Activated T-helper 1 cell treated with anti-CD3 and anti-CD28 coated beads, Interleukin-12 subunit alpha, Interleukin-12 subunit beta, Interleukin-2, Interleukin-4 antibody, amounts not matched to agents 30 ng/mL and 10 ng/mL and 1 ng/mL, durations not matched to agents 14 hours and 24 hours and 36 hours (primary cell): ENCODE results near the gene SCRN3. TPM values are rescaled to one million over a fixed set of nuclear protein-coding genes. Genes with fewer than 3 reads are reported as not detected.
"Not testable (repeated sequence)": the region's sequence is repeated elsewhere in the genome, so short reads cannot be mapped to it uniquely, and the experiment has no call there.

Experiments used
- DNase-seq: peaks from one replicate; pipeline ENCODE4 v3.0.0; 2021; ENCODE audit warnings: low spot score
- H3K27ac Mint-ChIP-seq: one replicate; pipeline ENCODE4 v1.8.0; 2021; ENCODE audit warnings: mild to moderate bottlenecking, mixed read lengths
- H3K27me3 Mint-ChIP-seq: one replicate; pipeline ENCODE4 v1.8.0; 2022; ENCODE audit warnings: mild to moderate bottlenecking, moderate library complexity, mixed read lengths; ENCODE audit not compliant: insufficient read depth
- H3K36me3 Mint-ChIP-seq: one replicate; pipeline ENCODE4 v1.8.0; 2021; ENCODE audit warnings: low read depth, mixed read lengths
- H3K4me1 Mint-ChIP-seq: one replicate; pipeline ENCODE4 v1.8.0; 2021; ENCODE audit warnings: low read depth, mixed read lengths
- H3K4me3 Mint-ChIP-seq: one replicate; pipeline ENCODE4 v1.8.0; 2021; ENCODE audit warnings: mild to moderate bottlenecking, moderate library complexity, mixed read lengths
- H3K9me3 Mint-ChIP-seq: one replicate; pipeline ENCODE4 v1.8.0; 2021; ENCODE audit warnings: mixed read lengths
- intact Hi-C: fragments of 100-400 bp; cut with micrococcal nuclease; formaldehyde crosslinking; loops from one replicate; pipeline ENCODE4 v1.15.1; 2024
- total RNA-seq: library from RNA; stranded (reverse); gene quantifications from 2 replicates; pipeline ENCODE4 v1.2.3, GENCODE V29; 2022

Gene SCRN3
- total RNA-seq, 1 donor from 2014 or later, result 14.0 TPM

DNA sequence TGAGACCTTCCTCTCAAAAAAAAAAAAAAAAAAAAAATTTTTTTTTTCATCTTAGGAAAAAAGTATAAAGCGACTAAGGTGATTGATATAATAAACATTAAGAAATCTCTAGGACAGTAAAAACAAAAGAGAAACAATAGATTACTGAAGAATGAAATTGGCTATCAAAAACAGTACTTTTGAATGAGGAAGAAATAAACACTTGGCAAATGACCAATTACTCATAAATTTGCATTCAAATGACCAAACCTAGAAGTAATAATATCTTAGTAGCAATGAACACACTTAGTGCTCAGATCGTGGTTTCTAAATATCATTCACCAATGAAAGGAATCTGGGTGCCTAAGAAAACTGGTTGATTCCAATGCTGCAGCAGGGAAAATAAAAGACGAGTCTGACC is 10.3 kb upstream of the SCRN3 start:
- H3K4me1 Mint-ChIP-seq, result peaks cover 29% of the 10 kb centered on the region
- intact Hi-C loops, result no loop called here
- no peaks in the 10 kb centered on the region for H3K9me3 Mint-ChIP-seq
- no peaks in the 10 kb centered on the region for H3K27me3 Mint-ChIP-seq
- peaks cover 34% of the 10 kb centered on the region for H3K36me3 Mint-ChIP-seq
- no peak overlapping the region for H3K4me3 Mint-ChIP-seq
- no peak overlapping the region for H3K27ac Mint-ChIP-seq
- no peak for DNase-seq

DNA sequence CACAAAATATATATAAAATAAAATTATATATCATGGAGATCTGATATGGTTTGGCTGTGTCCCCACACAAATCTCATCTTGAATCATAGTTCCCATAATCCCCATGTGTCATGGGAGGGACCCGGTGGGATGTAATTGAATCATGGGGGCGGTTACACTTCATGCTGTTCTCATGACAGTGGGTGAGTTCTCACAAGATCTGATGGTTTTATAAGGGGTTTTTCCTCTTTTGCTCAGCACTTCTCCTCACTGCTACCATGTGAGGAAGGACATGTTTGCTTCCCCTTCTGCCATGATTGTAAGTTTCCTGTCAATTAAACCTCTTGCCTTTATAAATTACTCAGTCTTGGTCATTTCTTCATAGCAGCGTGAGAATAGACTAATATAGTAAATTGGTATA is 6.8 kb upstream of the SCRN3 start:
- H3K4me3 Mint-ChIP-seq, DNase-seq, H3K27me3 Mint-ChIP-seq, H3K9me3 Mint-ChIP-seq, intact Hi-C loops, H3K27ac Mint-ChIP-seq: not testable (repeated sequence)
- Mint-ChIP-seq H3K36me3 (peaks cover 37% of the 10 kb centered on the region), H3K4me1 (peaks cover 37% of the 10 kb centered on the region)

DNA sequence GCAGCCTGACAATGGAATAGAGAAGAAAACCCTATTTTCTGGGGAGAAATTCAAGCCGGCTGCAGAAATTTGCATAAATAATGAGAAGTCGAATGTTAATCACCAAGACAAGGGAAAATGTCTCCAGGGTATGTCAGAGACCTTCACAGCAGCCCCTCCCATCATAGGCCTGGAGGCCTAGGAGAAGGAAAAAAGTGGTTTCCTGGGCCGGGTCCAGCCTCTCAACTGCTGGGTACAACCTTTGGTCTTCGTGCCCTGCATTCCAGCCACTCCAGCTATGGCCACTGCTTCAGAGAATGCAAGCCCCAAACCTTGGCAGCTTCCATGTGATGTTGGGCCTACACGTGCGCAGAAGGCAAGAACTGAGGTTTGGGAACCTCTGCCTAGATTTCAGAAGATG is 6.0 kb upstream of the SCRN3 start:
- no peaks in the 10 kb centered on the region for H3K9me3 Mint-ChIP-seq
- H3K27ac Mint-ChIP-seq, result no peak overlapping the region

DNA sequence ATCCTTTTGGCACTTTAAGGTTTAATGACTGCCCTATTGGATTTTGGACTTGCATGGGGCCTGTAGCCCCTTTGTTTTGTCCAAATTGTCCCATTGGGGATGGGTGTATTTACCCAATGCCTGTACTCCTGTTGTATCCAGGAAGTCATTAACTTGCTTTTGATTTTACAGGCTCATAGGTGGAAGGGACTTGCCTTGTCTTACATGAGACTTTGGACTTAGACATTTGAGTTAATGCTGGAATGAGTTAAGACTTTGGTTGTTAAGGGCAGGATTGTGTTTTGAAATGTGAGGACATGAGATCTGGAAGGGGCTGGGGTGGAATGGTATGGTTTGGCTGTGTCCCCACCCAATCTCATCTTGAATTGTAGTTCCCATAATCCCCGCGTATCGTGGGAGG is 5.2 kb upstream of the SCRN3 start:
- H3K9me3 Mint-ChIP-seq, H3K27me3 Mint-ChIP-seq, H3K4me3 Mint-ChIP-seq, DNase-seq, H3K27ac Mint-ChIP-seq: not testable (repeated sequence)
- Mint-ChIP-seq H3K4me1 (peaks cover 43% of the 10 kb centered on the region), H3K36me3 (peaks cover 34% of the 10 kb centered on the region)
- intact Hi-C loops, result loop anchor here (10.0 kb wide), 1 partner anchor 794 kb away; the partner anchor contains the start of gene ATP5MC3

More for the DNA sequence above, 6.0 kb upstream of the SCRN3 start:
- Mint-ChIP-seq H3K36me3 (peaks cover 35% of the 10 kb centered on the region), H3K4me1 (peaks cover 40% of the 10 kb centered on the region), H3K27me3 (no peaks in the 10 kb centered on the region), H3K4me3 (no peak overlapping the region)
- intact Hi-C loops, result no loop called here
- DNase-seq, result no peak

DNA sequence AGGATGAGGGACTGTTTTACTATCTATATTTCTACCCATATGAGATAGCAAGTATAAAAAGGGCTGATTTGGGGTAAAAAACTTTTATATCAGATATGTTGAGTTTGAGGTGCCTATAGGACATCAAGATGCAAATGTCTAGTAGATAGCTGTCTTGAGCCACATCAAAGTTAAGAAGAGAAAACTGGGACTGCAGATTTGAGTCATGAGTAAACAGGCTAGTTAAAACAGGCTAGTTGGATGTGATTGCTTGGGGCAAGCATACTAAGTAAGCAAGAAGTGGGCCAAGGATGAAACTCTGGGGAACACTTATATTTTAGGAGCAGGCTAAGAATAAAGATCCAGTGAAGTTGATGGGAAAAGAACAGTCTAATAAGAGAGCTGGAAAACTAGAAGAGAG is 2.8 kb upstream of the SCRN3 start:
- Mint-ChIP-seq H3K4me1 (peaks cover 55% of the 10 kb centered on the region), H3K27ac (peak overlapping the region; percentile 10), H3K27me3 (no peaks in the 10 kb centered on the region), H3K4me3 (no peak overlapping the region), H3K36me3 (peaks cover 29% of the 10 kb centered on the region), H3K9me3 (no peaks in the 10 kb centered on the region)
- intact Hi-C loops, result loop anchor here (10.0 kb wide), 1 partner anchor 792 kb away; the partner anchor contains the start of gene ATP5MC3
- DNase-seq, result no peak

DNA sequence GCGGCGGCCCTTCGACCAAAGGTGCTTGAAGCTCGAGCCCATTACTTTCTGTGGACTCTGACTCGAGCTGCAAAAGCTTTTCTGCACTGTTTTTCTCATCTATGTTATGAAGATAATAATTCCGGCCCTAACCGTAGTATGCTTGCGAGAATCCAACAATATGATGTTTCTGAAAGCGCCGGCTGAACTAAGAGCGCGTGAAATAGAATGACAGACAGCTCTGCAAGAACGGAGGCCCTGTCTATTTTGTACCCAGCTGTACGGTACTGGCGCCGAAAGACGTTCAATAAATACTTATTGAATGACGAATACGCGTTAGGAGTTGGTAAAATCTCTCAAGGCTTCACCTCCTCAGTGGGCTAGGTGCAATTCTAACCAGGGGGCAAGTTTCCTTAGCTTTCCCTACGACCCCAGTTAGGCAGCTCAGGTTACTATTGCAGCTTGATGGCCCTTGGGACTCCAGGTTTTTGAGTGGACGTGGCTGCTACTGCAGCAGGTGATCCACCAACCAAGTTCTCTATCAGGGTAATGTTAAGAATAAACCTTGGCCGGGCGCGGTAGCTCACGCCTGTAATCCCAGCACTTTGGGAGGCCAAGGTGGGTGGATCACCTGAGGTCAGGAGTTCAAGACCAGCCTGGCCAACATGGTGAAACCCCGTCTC is 570 bp downstream of the SCRN3 start:
- H3K9me3 Mint-ChIP-seq, result no peaks in the 10 kb centered on the region
- H3K4me1 Mint-ChIP-seq, result peaks cover 44% of the 10 kb centered on the region
- peaks cover 22% of the 10 kb centered on the region for H3K36me3 Mint-ChIP-seq
- intact Hi-C loops, result loop anchor here (1.0 to 10.0 kb wide), 8 partner anchors 91 to 1319 kb away; partner anchors contain the start of genes ATP5MC3, GPR155, MAP3K20 and OLA1
- H3K27ac Mint-ChIP-seq, result peak overlapping the region; percentile 83
- H3K27me3 Mint-ChIP-seq, result no peaks in the 10 kb centered on the region
- H3K4me3 Mint-ChIP-seq, result peak overlapping the region; percentile 95
- DNase-seq, result no peak

DNA sequence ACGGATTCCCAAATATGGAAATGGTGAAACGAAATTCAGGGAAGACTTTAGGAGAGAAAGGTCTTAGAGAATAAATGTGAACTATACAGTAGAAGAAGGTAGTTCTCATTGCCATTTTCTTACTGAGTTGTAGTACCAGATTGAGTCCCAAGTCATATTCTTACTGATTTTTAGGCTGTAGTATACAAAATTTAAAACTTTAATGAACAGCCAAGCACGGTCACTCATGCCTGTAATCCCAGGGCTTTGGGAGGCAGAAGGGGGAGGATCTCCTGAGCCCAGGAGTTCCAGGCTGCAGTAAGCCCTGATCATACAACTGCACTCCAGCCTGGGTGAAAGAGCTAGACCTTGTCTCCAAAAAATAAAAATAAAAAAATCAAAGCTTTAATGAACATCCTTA is 2.2 kb downstream of the SCRN3 start:
- Mint-ChIP-seq H3K27me3 (no peaks in the 10 kb centered on the region), H3K4me3 (no peak overlapping the region), H3K36me3 (peaks cover 17% of the 10 kb centered on the region), H3K27ac (no peak overlapping the region), H3K9me3 (no peaks in the 10 kb centered on the region), H3K4me1 (peaks cover 37% of the 10 kb centered on the region)
- DNase-seq, result no peak
- intact Hi-C loops, result loop anchor here (5.0 to 10.0 kb wide), 5 partner anchors 170 to 1320 kb away; partner anchors contain the start of genes ATP5MC3 and MAP3K20

DNA sequence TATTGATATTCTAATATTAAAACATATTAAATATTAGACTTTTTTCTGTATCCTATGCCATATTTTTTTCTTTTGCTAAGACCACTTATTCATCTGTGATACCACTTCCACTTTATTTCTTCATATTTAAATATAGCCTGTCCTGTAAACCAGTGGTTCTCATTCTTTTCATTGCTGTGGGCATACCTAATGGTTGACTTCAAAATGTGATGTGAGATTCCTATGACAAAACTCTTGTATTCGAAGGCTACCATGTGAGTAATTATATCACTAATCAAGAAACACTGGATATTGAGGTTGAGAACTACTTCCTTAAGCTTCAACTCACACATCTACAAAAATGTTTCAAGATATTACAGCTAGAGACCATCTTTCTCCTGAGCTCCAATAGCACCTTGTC is 3.6 kb downstream of the SCRN3 start:
- H3K27ac Mint-ChIP-seq, result no peak overlapping the region
- intact Hi-C loops, result loop anchor here (5.0 to 10.0 kb wide), 5 partner anchors 168 to 1322 kb away; partner anchors contain the start of genes ATP5MC3 and MAP3K20
- peaks cover 20% of the 10 kb centered on the region for H3K36me3 Mint-ChIP-seq
- no peak overlapping the region for H3K4me3 Mint-ChIP-seq
- peaks cover 28% of the 10 kb centered on the region for H3K4me1 Mint-ChIP-seq
- H3K9me3 Mint-ChIP-seq, result no peaks in the 10 kb centered on the region
- DNase-seq, result no peak
- no peaks in the 10 kb centered on the region for H3K27me3 Mint-ChIP-seq

DNA sequence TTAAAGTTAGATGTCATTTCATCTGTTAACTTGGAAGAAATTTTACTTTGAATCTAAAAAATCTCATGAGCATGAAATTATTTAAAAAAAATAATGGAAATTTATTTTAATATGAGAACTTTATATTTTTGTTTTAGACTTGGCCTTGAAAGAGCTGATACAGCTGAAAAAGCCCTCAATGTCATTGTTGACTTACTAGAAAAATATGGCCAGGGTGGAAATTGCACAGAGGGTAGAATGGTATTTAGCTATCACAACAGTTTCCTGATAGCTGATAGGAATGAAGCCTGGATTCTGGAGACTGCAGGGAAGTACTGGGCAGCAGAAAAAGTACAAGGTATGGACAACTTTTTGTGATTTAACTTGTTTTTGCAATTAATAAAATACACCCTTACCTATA is 5.3 kb downstream of the SCRN3 start:
- Mint-ChIP-seq H3K4me1 (peaks cover 20% of the 10 kb centered on the region), H3K36me3 (peaks cover 15% of the 10 kb centered on the region), H3K4me3 (no peak overlapping the region), H3K9me3 (no peaks in the 10 kb centered on the region), H3K27ac (no peak overlapping the region), H3K27me3 (no peaks in the 10 kb centered on the region)
- intact Hi-C loops, result no loop called here
- DNase-seq, result no peak

DNA sequence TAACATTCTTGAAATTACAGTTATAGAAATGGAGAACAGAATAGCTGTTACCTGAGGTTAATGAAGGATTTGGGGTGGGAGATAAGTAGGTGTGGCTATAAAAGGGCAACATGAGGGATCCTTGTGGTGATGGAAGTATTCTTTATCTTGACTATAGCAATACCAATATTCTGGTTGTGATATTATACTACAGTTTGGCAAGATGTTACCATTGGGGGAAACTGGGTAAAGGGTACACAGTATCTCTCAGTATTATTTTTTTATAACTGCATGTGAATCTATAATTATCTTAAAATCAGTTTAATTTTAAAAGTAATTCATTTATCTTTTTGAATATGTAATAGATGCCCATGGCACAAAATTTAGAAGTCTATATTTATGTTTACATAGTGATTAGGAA is 8.1 kb downstream of the SCRN3 start:
- no peak for DNase-seq
- H3K9me3 Mint-ChIP-seq, result no peaks in the 10 kb centered on the region
- H3K4me1 Mint-ChIP-seq, result peaks cover 4% of the 10 kb centered on the region
- no peak overlapping the region for H3K4me3 Mint-ChIP-seq
- no peak overlapping the region for H3K27ac Mint-ChIP-seq
- intact Hi-C loops, result no loop called here
- H3K27me3 Mint-ChIP-seq, result no peaks in the 10 kb centered on the region
- peaks cover 14% of the 10 kb centered on the region for H3K36me3 Mint-ChIP-seq

DNA sequence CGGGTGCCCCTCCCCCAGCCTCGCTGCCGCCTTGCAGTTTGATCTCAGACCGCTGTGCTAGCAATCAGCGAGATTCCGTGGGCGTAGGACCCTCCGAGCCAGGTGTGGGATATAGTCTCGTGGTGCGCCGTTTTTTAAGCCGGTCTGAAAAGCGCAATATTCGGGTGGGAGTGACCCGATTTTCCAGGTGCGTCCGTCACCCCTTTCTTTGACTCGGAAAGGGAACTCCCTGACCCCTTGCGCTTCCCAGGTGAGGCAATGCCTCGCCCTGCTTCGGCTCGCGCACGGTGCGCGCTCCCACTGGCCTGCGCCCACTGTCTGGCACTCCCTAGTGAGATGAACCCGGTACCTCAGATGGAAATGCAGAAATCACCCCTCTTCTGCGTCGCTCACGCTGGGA is 14.5 kb downstream of the SCRN3 start:
- H3K27ac Mint-ChIP-seq, H3K4me1 Mint-ChIP-seq, intact Hi-C loops, DNase-seq, H3K27me3 Mint-ChIP-seq, H3K9me3 Mint-ChIP-seq, H3K36me3 Mint-ChIP-seq: not testable (repeated sequence)
- H3K4me3 Mint-ChIP-seq, result peak overlapping the region; percentile 26

DNA sequence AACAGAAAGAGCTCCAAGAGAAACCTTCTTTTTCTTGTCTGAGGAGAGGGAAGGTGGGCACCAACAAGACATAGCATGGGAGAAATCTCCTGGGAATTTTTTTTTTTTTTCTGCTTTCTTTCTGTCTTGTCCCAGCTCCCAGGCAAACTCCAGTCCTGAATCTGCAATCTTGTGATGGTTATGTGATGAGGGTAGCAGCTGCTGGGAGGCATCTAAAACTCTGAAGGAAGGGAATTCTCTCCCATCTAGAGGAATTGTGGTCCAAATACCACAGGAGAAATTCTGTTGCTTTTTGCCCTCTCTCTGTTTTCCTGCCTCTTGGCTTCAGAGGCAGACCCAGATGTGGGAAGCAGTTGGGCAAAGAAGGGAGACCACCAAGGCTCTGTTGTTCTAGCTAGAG is 16.7 kb downstream of the SCRN3 start:
- Mint-ChIP-seq H3K4me1 (peaks cover 6% of the 10 kb centered on the region), H3K4me3 (no peak overlapping the region), H3K27ac (no peak overlapping the region), H3K9me3 (no peaks in the 10 kb centered on the region), H3K36me3 (peaks cover 10% of the 10 kb centered on the region), H3K27me3 (no peaks in the 10 kb centered on the region)
- intact Hi-C loops, result no loop called here
- DNase-seq, result no peak

DNA sequence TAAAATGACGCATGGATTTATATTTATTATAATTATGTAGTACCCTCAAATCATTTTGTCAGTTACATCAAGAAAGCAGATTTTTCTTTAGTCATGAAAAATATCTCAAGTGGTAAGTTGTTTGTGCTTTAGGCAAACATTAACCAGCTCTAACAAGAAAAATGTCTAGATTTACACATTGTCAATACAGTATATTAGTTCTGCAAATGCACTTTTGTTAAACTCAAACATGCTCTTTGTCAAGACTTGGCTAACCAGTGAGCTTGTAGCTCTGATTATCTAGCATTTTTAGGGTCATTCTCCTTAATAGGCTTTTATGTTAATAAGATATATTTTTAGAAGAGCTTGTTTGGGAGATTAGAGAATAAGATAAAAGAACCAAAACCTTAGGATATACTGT is 32.7 kb downstream of the SCRN3 start:
- intact Hi-C loops, result no loop called here
- no peak overlapping the region for H3K27ac Mint-ChIP-seq
- H3K9me3 Mint-ChIP-seq, result no peaks in the 10 kb centered on the region
- H3K4me1 Mint-ChIP-seq, result no peaks in the 10 kb centered on the region
- no peak overlapping the region for H3K4me3 Mint-ChIP-seq
- peaks cover 10% of the 10 kb centered on the region for H3K36me3 Mint-ChIP-seq
- no peaks in the 10 kb centered on the region for H3K27me3 Mint-ChIP-seq
- DNase-seq, result no peak
